RWPE2 (cell line): ENCODE results near the gene GPR84.
A peak's percentile ranks its signal among the peaks of the same experiment; 100 is the strongest.

ENCODE experiments used
- ATAC-seq: fragments of 200-7000 bp; cut with Tn5 transposase; 3 replicates; pipeline ENCODE4 v1.9.1; 2021; ENCODE audit warnings: low read depth
- DNase-seq: peaks from one replicate; pipeline ENCODE4 v3.0.0-alpha.2; 2020; ENCODE audit warnings: low spot score
- H3K27ac ChIP-seq: fragments of 450-650 bp; 2 replicates; pipeline ENCODE4 v1.5.1; 2017; ENCODE audit warnings: mild to moderate bottlenecking; ENCODE audit not compliant: poor library complexity, severe bottlenecking
- H3K27me3 ChIP-seq: fragments of 250-450 bp; sonication (Bioruptor Pico); 2 replicates; pipeline ENCODE4 v1.5.1; 2021; ENCODE audit warnings: mild to moderate bottlenecking, moderate library complexity; ENCODE audit not compliant: insufficient read depth, poor library complexity, severe bottlenecking
- H3K36me3 ChIP-seq: fragments of 250-450 bp; sonication (Bioruptor Pico); 2 replicates; pipeline ENCODE4 v1.5.1; 2020; ENCODE audit warnings: low read depth, mild to moderate bottlenecking, moderate library complexity
- H3K4me1 ChIP-seq: fragments of 250-450 bp; sonication (Bioruptor Pico); 2 replicates; pipeline ENCODE4 v1.5.1; 2021; ENCODE audit warnings: mild to moderate bottlenecking, moderate library complexity; ENCODE audit not compliant: insufficient read depth, poor library complexity, severe bottlenecking
- H3K4me3 ChIP-seq: fragments of 250-450 bp; sonication (Bioruptor Pico); 2 replicates; pipeline ENCODE4 v1.5.1; 2021; ENCODE audit warnings: mild to moderate bottlenecking, moderate library complexity; ENCODE audit not compliant: severe bottlenecking
- H3K9me3 ChIP-seq: fragments of 250-450 bp; sonication (Bioruptor Pico); 2 replicates; pipeline ENCODE4 v1.5.1; 2021; ENCODE audit warnings: mild to moderate bottlenecking, moderate library complexity; ENCODE audit not compliant: severe bottlenecking
- TF ChIP-seq, protein P1 (sequence below): fragments of 450-650 bp; IDR thresholded peaks from one replicate; pipeline ENCODE4 v1.5.1; 2017; ENCODE audit warnings: mild to moderate bottlenecking, moderate library complexity; ENCODE audit not compliant: poor library complexity, severe bottlenecking

The GPR84 gene

DNA sequence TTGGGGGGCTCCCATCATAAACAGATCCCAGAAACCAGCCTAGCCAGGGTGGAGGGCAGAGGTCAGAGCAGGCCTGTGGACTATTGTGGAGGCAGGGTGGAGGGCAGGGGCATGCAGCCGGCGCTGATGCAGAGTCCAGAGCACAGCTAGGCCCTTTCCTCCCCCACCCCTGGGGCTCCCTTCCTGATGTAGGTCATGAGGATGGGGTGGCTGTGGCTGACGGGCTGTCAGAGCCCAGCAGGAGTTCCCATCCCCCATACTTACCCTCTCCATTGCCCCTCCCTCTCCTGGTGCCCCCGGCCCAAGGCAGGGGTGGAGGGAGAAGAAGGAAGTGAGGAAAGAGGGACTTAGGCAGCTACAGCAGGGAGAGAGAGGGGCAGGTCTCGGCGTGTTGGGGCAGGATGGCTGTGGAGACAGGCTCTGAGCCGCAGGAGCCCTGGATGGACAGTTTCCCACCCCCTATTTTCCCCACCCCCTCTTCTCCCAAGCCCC is 25.9 kb upstream of the GPR84 start:
- Histone ChIP-seq H3K36me3 (peaks cover 12% of the 10 kb centered on the region), H3K27me3 (no peaks in the 10 kb centered on the region), H3K4me3 (peak overlapping the region; percentile 81), H3K4me1 (peaks cover 30% of the 10 kb centered on the region), H3K27ac (peak overlapping the region; percentile 67), H3K9me3 (no peaks in the 10 kb centered on the region)
- ATAC-seq (peak; percentile 48), DNase-seq (no peak)
- TF ChIP-seq, protein P1, sequence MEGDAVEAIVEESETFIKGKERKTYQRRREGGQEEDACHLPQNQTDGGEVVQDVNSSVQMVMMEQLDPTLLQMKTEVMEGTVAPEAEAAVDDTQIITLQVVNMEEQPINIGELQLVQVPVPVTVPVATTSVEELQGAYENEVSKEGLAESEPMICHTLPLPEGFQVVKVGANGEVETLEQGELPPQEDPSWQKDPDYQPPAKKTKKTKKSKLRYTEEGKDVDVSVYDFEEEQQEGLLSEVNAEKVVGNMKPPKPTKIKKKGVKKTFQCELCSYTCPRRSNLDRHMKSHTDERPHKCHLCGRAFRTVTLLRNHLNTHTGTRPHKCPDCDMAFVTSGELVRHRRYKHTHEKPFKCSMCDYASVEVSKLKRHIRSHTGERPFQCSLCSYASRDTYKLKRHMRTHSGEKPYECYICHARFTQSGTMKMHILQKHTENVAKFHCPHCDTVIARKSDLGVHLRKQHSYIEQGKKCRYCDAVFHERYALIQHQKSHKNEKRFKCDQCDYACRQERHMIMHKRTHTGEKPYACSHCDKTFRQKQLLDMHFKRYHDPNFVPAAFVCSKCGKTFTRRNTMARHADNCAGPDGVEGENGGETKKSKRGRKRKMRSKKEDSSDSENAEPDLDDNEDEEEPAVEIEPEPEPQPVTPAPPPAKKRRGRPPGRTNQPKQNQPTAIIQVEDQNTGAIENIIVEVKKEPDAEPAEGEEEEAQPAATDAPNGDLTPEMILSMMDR: no peak

DNA sequence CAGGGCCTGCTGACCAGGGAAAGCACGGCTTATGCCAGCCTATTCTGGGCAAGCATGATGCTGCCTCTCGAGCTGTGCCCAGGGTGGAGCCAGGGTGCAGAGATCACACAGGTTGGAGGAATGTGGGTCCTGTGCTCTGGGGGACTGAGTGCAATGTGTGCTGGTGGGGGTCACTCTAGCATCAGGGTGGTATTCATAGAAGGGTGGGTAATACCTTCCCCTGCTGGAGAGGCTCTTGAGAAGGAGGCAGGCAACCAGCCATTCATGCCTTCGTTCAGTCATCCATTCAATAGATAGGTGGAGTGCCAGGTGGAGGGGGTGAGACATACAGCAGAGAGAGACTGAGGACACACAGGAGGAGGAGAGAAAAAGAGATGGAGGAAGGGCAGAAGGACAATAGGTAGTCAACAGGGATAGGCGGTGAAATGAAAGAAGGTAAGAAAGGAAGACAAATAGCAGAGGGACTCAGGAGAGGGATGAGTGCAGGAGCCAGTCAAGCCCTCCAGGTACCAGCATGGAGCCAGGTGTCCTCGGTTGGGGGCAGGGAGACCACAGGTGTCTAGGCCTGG is 25.4 kb upstream of the GPR84 start:
- Histone ChIP-seq H3K27ac (peak overlapping the region; percentile 67), H3K27me3 (no peaks in the 10 kb centered on the region), H3K9me3 (no peaks in the 10 kb centered on the region), H3K4me3 (peak overlapping the region; percentile 81), H3K36me3 (peaks cover 7% of the 10 kb centered on the region), H3K4me1 (peaks cover 30% of the 10 kb centered on the region)
- DNase-seq: no peak
- no peak for ATAC-seq
- TF ChIP-seq, protein P1: no peak

DNA sequence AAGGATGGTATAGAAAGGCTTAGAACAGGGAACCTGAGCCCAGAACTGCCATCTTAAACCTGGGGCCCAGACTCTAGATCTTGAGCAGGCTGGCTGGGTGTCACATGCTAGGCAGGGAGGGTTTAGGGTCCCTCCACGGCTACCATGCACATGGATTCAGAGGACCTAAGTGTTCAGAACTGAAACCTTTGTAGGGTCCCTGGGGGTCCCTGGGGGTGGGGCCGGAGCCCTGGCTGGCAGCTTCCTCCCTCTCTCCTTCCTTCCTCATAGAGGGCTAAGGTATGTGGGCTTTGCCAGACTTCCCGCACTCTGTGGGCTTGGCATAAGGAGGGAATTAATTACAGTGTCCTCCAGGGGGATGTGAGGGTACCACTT is 24.8 kb upstream of the GPR84 start:
- H3K27ac ChIP-seq: peak overlapping the region; percentile 67
- H3K4me1 ChIP-seq: peaks cover 30% of the 10 kb centered on the region

DNA sequence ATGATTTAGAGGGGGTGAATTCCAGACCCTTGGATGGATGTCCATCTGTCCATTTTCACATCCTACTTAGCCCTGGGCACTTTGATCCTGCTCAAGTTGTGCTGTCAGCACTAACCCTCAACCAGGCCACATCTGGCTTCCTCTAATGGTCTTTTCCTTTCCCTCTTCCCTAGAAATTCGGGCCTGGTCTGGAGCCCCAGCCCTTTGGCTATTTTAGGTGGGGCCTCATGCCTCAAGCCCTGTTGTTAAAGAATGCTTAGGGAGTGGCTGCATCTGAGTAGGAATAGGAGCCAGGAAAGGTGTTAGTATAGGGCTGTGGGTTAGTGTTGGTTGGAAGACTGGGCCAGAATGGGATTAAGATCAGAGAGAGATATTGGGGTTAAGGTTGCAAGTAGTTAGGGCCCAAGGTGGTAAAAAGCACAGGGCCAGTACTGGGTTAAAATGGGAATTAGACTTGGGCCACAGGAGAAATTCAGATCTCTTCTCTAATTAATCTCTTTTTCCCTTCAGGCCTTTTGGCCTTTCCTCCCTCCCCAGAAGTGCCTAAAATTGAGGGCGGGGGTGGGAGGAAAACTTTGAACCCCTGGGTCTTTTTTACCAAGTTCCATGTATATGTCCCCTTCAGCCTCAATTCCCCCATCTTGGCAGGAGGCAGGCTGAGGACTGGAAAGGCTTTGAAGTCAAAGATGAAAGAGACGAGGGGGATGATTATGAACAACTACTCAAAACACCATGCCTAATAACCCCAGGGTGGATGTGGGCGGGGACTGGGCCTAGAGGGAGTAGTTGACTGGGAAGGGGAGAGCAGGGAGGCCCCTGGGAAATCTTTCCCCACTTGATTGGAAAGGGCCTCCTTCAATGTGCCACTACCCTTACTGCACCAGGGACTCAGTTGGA is 24.2 kb upstream of the GPR84 start:
- Histone ChIP-seq H3K36me3 (peaks cover 9% of the 10 kb centered on the region; the same call in 1 of the 2 replicates), H3K27ac (peak overlapping the region; percentile 67), H3K9me3 (no peaks in the 10 kb centered on the region), H3K27me3 (no peaks in the 10 kb centered on the region), H3K4me3 (no peak overlapping the region), H3K4me1 (peaks cover 30% of the 10 kb centered on the region)
- no peak for DNase-seq
- TF ChIP-seq, protein P1: no peak
- ATAC-seq: no peak

More for the DNA sequence above, 24.8 kb upstream of the GPR84 start:
- TF ChIP-seq, protein P1: no peak
- no peaks in the 10 kb centered on the region for H3K27me3 ChIP-seq
- H3K36me3 ChIP-seq: peaks cover 4% of the 10 kb centered on the region; the same call in 1 of the 2 replicates
- H3K9me3 ChIP-seq: no peaks in the 10 kb centered on the region
- DNase-seq (no peak), ATAC-seq (no peak)
- no peak overlapping the region for H3K4me3 ChIP-seq
